HG03520 (cell line): ENCODE results near the gene PTPRN2.

Source experiments
- ATAC-seq: cut with Tn5 transposase; IDR thresholded peaks from one replicate; pipeline ENCODE4 v1.9.1; 2021; ENCODE audit warnings: mild to moderate bottlenecking, moderate library complexity; ENCODE audit not compliant: unreplicated experiment

The PTPRN2 gene

GRCh38 chr7:157557263-157557662 is 1030.4 kb downstream of the PTPRN2 start:
- ATAC-seq: no peak

GRCh38 chr7:157556642-157556944 is 1031.0 kb downstream of the PTPRN2 start:
- ATAC-seq: no peak

GRCh38 chr7:157555944-157556641 is 1031.5 kb downstream of the PTPRN2 start:
- ATAC-seq: no peak

GRCh38 chr7:157555313-157555712 is 1032.3 kb downstream of the PTPRN2 start:
- ATAC-seq: no peak

- no peak for ATAC-seq
Observed at GRCh38 chr7:157554393-157555238, 1033.0 kb downstream of the PTPRN2 start.

- no peak for ATAC-seq
Observed at GRCh38 chr7:157553256-157553655, 1034.4 kb downstream of the PTPRN2 start.

- no peak for ATAC-seq
Observed at GRCh38 chr7:157552295-157552993, 1035.2 kb downstream of the PTPRN2 start.

- ATAC-seq: no peak
Observed at GRCh38 chr7:157551325-157552070, 1036.1 kb downstream of the PTPRN2 start.

- no peak for ATAC-seq
Observed at GRCh38 chr7:157550300-157551275, 1037.0 kb downstream of the PTPRN2 start.

- ATAC-seq: no peak
Observed at GRCh38 chr7:157549612-157550299, 1037.9 kb downstream of the PTPRN2 start.

- ATAC-seq: no peak
Observed at GRCh38 chr7:157548691-157549303, 1038.8 kb downstream of the PTPRN2 start.

GRCh38 chr7:157547611-157548010 is 1040.0 kb downstream of the PTPRN2 start:
- ATAC-seq: no peak

GRCh38 chr7:157547102-157547501 is 1040.5 kb downstream of the PTPRN2 start:
- no peak for ATAC-seq

- ATAC-seq: no peak
Observed at GRCh38 chr7:157545681-157546060, 1042.0 kb downstream of the PTPRN2 start.

- no peak for ATAC-seq
Observed at GRCh38 chr7:157544980-157545680, 1042.5 kb downstream of the PTPRN2 start.

GRCh38 chr7:157544226-157544625 is 1043.4 kb downstream of the PTPRN2 start:
- ATAC-seq: no peak

GRCh38 chr7:157543791-157544190 is 1043.8 kb downstream of the PTPRN2 start:
- ATAC-seq: no peak

GRCh38 chr7:157543276-157543675 is 1044.3 kb downstream of the PTPRN2 start:
- no peak for ATAC-seq
